Activated CD4-positive, alpha-beta T cell treated with anti-CD3 and anti-CD28 coated beads, Interleukin-2, amount 50 U/mL, for 48 hours (primary cell): ENCODE data around the gene WDR54.
A peak's percentile ranks its signal among the peaks of the same experiment; 100 is the strongest.
"Not testable (repeated sequence)": the region's sequence is repeated elsewhere in the genome, so short reads cannot be mapped to it uniquely, and the experiment has no call there.

Experiments
- DNase-seq, 2 experiments: peaks; one replicate each; pipeline ENCODE4 v3.0.0-alpha.2; 2020

WDR54 gene

DNA sequence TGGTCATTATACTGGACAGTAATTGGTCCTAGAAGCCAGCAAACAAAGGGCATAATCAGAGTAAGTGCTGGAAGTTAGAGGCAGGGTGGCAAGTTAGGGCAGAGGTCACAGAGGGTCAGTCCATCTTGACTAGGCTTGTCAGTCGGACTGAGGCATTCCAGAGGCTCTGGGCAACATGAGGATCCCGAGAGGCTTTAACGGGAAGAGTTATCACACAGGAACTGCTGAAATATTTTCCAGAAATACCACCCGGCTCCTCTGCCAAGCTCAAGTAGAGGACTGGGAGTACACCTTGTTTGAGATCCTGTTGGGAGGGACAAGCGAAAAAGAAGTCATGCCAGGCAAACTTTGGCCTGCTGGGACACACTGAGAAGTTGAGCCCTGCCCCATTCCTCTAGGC, 13.8 kb upstream of the WDR54 start:
- DNase-seq, result no peak

DNA sequence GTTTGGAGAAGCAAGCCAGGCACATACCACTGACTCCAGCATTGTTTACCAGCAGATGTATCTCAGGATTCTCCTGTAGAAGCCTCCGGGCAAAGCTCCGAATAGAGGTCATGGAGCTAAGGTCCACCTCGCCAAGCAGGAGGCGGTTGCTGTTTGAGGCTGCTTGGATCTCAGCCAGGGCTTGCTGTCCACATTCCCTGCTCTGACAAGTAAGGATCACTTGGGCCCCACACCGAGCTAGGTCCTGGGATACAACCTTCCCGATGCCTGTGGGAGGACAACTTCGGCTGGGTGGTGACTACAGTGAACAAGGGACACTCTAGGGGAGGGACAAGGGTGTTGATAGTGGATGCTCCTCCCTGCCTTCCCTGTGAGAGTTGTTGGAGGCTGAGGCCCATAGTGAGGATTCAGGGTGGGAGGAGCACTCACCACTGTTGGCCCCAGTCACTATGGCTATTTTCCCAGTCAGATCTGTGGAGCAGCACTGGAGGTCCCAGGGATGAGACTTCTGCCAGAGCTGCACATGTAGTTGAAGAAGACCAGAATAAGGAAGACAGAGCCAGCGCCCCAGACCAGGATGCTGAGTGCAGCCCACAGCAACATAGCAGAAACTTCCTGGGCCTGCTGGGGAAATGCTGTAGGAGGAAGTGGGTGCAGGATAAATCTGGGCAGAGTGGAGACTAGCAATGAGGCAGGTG, 8.4 kb upstream of the WDR54 start:
- DNase-seq, result no peak

DNA sequence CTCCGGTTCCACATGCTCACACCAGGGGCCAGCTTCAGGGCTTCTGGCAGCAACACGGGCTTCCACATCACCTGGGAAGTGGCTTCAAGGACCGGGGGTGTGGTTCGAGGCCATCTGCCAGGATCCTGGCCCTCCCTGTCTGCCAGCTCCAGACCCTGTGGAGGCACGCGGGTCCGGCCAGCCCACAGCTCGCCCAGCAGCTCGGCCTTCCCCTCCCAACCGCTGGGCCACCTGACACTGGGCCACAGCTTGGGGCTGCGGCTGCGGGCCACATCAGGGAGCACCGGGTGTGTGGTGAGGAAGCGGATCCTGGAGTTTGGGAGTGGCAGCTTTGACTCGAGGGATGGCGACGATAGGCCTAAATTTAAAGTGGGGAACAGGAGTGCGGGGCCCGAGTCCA, 7.1 kb upstream of the WDR54 start:
- DNase-seq, result no peak

DNA sequence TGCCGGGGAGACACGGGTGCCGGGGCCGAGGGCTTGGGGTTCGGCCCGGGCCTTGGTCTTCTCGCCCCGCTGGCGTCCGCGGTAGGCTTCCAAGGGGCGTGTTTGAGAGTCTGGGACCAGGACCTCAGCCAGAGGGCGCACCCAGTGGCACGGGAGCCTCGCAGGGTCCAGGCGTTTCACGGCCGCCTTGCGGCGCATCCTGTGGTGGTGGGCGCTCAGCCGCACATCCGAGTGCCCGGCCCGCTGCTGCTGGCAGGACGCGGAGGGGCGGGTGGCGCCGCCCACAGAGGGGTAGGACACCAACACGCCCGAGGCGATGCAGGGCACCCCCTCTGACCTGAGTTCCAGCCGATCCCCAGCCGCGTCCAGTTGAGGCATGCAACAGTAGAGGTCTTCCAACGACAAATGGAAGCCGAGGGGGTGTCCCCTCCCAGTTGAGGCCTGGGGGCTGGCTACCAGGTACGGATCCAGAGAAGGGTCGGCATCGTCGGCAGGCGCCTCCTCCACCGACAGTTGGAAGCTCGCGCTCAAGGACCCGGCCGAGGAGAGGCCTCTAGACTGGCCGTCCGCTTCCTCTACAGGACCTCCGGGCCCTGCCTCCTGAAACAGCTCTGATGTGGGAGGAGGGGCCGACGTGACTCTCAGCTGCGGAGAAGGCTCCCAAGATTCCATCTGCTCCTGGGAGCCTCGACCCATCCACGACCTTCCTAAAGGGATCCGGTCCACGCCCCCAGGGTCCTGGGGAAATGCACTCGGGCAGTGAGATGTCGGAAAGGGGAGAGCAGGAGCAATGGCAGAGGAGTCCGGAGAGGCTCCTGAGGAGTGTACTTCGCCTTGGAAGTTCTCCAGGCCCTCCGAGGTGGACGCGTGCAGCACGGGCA, 6.4 kb upstream of the WDR54 start:
- DNase-seq, result peak; percentile 12 to 34

DNA sequence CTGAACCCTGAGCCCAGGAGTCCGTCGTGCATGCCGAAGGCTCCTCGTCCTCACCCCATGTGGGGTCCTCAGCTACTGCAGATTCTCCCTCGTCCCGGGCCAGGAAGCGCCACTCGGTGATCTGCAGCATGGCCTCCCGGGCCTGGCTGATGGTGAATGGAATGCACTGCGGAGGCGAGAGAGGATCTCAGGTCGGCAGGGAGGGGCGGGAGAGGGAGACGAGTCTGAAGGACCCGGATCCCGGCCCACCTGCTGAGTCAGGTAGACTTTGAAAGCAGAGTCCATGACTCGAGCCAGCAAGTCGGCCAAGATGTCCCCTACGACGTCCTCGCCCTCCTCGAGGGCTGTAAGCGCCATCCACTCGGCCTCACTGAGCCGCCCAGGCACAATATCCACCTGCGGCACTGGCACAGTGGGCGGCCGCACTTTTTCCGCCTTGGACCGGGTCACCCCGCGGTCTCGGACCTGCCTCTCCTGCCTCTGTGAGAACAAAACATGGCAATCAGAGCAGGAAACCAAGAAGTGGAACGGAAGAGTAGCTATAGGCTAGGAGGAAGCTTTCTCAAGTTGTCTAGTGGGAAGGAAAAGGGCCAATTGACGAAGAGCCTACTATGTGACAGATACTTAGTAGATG, 5.7 kb upstream of the WDR54 start:
- no peak for DNase-seq

DNA sequence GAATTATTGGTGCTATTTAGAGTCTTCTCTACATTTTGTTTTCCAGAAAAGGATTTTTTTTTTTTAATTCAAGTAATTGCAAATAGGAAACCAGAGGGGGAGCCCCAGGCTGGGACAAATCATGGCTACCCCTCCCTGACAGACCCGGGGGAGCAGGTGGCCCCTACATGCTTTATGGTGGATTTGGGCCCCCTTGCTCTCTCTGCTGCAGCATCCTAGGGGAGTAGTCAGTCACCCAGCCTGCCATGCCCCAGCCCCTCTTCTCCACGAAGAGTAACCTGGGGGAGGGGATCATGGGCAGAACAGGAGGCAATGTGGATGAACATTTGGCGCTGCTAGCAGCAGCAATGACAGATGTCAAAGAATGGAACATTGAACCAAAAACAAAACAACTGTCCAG, 4.8 kb upstream of the WDR54 start:
- no peak for DNase-seq

DNA sequence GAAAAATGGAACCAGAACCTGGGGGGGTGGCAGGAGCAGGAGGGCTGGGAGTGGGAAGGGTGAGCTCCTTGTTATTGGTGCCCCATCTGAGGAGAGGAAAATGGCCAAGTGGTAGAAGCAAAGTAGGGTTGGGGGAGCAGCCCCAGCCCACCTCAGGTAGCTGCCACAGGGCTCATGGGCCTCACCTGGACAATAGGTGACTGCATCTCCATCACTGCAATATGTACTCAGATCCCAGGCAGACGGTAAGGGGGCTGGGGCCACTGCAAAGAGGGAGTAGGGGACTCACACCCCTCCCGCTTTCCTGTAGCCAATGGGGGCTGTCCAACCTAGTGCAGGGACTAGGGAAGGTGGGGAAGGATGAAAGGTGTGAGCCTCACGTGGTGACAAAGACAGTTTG, 4.3 kb upstream of the WDR54 start:
- DNase-seq, result no peak

DNA sequence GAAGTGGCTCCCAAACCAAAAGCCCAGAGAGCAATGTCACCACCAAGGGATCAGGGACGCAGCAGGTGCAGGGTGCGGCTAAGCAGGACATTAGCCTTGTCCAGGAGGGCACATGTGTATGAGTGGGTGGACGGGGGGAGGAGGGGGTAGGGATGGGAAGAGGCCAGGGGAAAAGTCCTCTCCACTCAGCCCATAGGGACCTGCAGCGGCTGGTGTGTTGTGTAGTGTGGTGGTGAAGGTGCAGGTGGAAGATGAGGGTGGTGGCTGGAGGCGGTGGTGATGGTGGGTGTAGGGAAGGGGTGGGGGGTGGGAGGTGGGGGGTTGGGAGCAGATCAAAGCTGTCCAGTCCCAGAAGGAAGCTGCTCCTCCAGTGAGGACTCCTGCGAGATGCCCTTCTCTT, 3.8 kb upstream of the WDR54 start:
- no peak for DNase-seq

DNA sequence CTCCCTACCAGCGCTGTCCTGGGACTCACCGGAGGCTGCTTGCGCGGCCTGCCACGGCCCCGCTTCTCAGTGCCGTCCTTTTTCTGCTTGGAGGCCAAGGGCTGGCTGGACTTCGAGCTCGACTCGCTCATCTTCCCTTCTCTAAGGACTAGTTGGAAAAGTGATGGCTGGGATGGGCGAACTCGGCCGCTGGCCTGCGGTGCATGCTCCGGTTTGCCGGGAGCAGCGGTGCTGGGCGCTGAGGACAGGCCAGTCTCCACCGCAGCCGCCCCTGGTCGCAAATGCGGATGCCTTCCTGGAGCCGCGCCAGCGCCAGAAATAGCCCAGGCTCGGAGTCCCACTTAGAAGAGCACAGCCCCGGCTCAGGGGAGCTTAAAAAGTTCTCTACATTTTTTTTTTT, 3.2 kb upstream of the WDR54 start:
- no peak for DNase-seq

DNA sequence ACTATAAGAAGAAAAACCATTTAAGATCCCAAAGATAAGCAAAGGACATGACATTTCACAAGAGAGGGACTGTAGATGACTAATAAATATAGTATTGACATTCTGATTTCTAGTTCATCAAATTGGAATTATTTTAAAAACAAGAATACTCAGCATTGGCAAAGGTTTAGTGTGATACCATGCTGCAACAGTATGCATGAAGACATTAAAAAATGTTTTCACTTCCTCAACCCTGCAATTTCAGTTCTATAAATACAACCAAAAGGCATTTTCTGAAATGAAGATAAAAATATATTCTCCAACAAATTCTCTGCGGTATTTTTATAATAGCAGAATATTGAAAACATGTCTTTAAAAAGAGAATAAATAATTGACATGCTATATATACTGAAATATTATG, 2.2 kb upstream of the WDR54 start:
- DNase-seq, result no peak

DNA sequence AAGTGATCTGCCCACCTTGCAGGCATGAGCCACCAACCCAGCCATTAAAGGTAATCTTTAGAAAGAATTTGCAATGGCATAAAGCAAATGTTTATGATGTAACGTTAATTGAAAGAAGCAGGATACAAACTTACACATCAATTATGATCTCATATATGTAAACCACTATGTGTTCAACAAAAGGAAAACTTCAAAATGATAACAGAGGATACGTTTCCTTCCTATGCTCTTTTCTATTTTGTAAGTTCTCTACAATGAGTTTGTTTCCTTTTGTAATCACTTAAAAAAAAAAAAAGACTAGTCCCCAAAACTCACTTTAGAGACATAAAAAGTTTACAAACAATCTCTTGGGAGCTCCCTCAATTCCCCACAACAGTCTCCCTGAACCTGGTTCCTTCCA, 1.5 kb upstream of the WDR54 start:
- no peak for DNase-seq

DNA sequence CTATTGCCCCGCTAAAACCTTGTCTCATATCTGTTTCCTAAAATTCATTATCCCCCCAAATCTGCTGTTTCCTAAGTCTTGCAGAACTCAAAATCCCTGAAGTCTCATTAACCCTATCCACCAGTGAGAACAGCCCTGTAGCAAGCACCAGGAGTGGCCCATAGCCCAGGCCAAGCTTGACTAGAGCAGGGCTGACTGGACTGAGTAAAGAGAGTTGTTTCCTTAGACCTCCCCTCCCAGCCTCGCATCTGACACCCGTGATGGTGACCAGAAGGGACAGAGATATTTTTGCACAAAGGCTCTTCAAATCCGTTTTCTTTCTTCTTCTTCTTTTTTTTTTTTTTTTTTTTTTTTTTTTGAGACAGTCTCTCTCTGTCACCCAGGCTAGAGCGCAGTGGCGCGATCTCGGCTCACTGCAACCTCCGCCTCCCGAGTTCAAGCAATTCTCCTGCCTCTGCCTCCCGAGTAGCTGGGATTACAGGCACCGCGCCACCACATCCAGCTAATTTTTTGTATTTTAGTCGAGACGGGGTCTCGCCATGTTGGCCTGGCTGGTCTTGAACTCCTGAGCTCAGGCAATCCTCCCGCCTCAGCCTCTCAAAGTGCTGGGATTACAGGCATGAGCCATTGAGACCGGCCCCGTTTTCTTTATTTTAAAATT, 957 bp upstream of the WDR54 start:
- not testable (repeated sequence) for DNase-seq

DNA sequence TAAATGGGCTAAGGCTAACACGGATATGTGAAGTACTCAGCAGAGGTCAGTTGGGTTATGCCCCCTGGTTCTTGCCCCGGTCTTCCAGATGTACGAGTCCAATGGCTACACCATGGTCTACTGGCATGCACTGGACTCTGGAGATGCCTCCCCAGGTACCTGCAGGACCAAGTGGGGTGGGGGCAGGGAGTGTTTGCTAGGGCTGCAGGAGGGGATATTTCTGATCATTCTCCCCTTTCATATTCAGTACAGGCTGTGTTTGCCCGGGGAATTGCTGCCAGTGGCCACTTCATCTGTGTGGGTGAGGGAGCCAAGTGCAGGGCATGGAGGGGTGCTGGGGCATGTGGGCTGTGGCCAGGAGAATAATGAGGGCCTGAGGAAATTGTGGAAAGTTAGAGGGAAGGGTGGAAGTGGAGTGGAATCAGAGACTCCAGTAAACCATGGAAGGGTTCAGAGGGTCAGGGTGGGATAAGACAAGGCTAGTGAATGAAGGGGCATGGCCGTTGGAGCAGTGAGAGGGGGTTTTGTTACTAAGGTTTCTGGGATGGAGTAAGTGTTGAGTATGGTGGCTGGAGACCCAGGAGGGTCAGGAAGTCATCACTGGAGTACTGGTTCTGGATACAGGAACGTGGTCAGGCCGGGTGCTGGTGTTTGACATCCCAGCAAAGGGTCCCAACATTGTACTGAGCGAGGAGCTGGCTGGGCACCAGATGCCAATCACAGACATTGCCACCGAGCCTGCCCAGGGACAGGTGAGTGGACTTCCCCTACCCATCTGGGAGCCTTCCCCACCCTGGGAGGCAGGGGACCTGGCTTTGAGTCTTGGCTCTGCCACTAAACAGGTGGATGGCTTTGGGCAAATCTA, 1.9 kb downstream of the WDR54 start:
- DNase-seq, result no peak

DNA sequence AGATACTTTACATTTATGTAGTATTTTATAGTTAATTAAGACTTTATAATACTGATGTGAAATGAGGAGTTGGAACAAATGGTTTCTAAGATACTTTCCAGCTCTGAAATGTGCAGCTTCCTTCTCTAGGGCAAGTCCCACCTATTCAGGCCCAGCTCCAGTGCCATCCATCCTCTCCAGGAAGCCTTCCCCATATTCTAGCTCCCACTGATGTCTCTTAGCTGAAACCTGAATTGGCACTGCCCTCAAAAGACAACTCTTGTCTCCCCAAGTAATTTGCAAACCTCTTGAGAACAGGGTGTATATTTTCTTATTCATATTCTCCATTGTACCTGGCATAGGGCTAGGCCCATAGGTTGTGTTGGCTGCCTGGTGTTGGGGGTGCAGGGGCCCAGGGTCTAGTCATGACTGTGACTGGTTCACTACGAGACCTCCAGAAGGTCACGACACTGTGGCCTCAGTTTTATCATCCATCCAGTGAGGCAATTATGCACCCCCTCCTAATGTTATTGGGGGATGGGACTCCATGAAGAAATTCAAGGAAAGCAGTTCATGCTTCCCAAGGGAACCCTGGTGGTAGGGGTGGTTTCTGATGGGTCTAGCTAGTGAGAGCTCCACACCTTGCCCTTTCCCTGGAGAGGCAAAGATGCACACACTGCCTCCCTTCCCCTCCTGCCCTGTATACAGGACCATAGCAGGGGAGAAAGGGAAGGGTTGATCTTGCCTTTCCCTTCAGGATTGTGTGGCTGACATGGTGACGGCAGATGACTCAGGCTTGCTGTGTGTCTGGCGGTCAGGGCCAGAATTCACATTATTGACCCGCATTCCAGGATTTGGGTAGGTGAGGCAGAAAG, 2.8 kb downstream of the WDR54 start:
- no peak for DNase-seq

DNA sequence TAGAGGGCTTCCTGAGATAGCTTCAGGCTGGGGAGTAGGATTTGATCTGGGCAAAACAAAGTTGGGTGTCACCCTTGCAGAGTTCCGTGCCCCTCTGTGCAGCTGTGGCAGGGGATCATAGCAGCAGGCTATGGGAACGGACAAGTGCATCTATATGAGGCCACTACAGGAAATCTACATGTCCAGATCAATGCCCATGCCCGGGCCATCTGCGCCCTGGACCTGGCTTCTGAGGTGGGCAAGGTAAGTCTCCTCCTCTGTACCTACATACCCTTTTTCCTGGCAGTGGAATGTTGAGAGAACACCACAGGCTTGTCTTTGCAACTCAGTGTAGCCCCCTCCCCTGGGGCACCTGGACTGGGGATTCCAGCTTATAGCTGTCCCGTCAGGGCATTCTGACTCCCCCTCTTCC, 3.5 kb downstream of the WDR54 start:
- no peak for DNase-seq

DNA sequence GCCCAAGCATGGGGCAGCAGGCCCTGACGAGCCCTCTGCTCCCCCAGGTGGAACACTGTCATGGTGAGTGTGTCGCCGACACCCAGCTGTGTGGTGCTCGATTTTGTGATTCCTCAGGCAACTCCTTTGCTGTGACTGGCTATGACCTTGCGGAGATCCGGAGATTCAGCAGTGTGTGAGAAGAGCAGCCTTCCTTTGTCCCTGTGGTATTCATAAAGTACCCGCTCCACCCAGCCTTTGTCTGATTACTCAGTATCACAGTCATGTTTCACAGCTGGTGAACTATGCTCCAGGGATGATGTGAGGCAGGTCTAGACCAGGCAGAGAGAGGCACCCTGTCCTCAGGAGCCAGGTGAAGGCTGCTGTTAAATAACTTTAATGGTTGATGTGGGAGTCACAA, 4.0 kb downstream of the WDR54 start:
- no peak for DNase-seq

DNA sequence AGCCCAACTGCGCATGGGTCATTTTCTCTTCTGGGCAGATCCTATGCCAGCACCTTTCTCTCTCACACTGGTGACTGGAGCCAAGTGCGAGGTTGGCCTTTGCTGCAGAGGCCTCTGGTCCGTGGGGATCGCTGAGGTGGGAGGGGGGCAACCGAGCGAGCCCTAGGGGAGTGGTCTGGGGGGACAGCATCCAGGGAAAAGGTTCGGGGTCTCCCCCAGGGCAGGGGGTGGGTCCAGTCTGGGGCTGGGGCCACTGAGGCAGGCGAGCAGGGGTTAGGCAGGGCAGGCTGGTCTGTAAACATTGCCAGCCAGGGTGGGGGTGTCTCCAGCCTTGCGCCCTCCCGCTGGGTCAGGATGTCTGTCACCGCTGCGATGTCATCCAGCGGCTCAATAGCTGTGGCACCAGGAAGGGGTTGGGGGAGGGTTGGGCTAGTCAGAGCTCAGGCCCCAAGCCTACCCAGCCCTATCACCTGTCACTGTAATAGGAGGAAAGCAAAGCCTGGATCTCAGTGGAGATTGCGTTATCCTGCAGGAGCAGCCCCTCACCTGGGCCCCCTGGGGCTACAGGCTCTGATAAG, 4.7 kb downstream of the WDR54 start:
- DNase-seq, result no peak

DNA sequence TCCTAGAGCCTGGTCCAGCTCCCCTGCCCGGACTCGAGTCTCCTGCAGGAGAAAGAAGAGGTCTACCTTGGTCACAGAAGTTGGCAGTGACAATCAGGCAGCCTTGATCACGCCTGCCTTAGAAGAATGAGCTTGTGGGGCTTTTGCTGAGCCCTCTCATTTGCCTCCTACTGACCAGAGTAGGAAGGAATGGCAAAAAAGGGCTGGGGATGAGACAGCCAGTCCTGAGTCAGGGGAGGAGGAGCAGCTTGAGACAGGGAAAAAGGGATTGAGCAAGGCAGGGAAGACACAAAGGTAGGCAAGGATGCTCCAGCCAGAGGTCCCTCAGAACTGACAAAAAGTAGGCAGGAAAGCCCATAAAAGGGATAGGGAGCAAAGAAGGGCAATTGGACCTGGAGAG, 6.0 kb downstream of the WDR54 start:
- no peak for DNase-seq

DNA sequence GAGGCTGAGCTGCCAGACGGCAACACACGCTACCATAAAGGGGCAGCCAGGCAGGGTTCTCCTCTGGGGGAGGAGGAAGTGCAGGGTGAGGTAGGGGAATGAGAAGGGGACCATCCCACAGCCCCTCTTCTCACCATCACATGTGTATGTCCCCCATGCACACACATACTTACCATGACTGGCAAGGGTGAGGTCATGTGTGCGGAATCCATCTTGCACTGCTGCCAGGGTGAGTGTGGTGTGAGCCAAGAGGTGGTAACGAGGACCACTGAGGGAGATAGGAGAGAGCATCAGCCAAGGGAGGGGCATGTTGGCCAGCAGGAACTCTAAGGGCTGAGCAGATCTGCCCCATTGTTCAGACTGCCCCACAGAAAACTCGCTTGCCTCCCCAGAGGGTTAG, 7.1 kb downstream of the WDR54 start:
- no peak for DNase-seq

DNA sequence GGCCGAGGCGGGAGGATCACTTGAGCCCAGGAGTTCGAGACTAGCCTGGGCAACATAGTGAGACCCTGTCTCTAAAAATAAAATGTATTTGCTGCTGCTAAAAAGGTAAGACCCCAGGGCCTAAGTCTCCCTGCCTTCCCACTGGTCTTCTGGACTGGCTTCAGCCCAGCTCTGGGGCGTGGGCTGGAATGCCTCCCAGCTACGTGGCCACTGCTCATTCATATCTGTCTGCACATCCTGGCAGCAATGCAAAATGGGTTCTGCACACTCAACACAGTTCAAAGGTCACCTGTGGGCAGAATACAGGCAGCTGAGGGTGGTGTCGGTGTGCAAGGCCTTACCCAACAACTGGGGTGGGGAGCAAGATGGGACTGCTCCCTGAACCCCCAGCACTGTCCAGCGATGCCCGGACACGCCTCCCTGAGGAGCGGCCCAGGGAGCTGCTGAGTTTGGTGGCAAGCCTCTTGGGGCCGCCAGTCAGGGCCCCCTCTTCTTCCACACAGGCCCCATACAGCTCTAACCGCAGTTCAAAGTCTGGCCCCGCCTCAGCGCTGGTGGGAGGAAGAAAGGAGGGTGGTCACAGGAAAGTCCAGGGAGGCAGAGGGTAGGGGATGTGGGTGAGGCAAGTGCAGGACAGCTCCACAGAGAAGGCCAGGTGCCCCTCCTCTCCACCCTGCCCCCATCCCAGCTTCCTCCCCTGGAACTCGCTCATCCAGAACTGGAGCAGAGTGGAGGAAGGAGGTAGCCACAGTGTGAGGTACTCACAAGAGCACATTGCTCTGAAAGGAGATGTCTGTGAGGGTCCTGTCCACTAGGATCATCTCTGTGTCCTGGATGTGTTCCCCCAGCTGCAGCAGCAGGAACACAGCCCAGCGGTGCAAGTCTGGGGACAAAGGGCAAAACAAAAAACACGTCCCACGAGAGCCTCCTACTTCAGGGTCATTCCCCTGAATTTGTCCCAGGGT, 8.2 kb downstream of the WDR54 start:
- DNase-seq, result no peak
